T-helper 2 cell treated with Interferon-gamma antibody and Interleukin-4, amounts not matched to agents 100 ng/mL and 5 ng/mL, for 36 hours (primary cell): ENCODE measurements around the gene AMPH. TPM values are rescaled to one million over a fixed set of nuclear protein-coding genes. Genes with fewer than 3 reads are reported as not detected.
"Not testable (repeated sequence)": the region's sequence is repeated elsewhere in the genome, so short reads cannot be mapped to it uniquely, and the experiment has no call there.

ENCODE experiments used
- intact Hi-C: fragments of 100-400 bp; cut with micrococcal nuclease; formaldehyde crosslinking; loops from one replicate; pipeline ENCODE4 v1.15.1; 2023
- total RNA-seq: library from RNA; stranded (reverse); gene quantifications from 2 replicates; pipeline ENCODE4 v1.2.3, GENCODE V29; 2022

The AMPH gene
- total RNA-seq, 1 donor from 2014 or later = 0.30 TPM

DNA sequence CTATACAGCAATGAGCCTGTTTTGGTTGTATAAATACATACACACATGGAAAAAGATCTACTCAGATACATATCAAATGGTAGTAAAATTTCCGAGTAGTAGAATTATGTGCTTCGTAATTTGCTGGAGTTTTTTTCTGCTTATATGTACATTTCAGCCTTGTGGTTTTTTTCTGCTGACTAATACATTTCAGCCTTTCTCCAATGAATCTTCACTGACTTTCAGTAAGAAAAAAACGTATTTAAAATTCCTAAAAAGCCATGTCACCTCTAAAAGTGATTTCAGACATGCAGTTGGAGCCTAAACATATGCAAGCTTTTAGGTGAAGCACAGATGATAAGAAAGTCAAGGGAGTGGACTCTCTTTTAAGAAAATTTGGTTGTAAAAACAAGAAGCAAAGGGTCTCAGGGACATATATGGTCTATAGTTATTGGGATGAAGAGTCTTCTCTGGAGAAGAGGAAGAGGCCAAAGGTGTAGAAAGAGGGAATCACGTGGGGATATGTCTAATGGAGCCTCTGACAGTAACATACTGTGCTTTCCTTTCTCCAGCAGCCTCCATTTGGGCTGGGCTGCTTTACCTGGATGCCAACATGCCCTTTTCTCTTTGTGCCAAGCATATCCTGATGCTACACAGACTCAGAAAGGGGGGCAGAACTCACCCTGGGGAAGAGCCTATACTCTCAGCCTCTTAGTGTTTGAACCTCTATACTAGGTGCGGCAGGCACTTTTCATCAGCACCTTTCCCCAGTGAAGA, 2.4 kb downstream of the AMPH start:
- intact Hi-C loops = no loop called here

DNA sequence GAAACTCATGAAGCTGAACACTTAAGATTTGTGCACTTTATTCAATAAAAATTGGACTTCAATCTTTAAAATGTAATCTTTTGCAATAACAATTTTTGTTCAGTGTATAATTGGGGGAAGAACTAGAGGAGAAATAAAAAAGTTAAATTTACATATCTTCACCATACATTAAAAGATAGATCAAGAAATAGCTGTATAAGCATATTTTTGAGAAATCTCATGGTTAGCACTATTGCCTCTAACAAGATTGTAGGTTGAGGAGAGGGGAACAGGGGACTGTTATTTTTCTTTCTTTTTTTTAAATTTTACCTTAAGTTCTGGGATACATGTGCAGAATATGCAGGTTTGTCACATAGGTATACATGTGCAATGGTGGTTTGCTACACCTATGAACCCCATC, 5.3 kb downstream of the AMPH start:
- intact Hi-C loops = no loop called here

DNA sequence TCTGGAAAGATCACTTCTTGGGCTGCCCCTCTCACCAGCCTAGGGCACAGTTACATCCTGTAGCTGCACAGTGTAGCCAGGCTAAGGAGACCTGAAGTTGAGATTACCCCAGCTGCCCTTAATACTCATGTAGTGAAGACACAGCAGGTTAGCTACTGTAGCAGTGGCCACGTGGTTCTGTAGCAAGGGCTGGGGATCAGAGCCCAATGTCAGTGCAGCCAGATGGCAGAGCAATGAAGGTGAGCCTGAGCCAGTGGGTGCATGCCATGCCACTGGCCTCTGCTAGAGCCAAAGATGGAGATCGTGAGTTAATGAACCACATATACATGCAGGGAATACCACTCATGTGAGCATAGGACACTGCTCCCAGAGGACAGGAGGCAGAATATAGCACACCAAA, 15.5 kb downstream of the AMPH start:
- intact Hi-C loops = no loop called here

DNA sequence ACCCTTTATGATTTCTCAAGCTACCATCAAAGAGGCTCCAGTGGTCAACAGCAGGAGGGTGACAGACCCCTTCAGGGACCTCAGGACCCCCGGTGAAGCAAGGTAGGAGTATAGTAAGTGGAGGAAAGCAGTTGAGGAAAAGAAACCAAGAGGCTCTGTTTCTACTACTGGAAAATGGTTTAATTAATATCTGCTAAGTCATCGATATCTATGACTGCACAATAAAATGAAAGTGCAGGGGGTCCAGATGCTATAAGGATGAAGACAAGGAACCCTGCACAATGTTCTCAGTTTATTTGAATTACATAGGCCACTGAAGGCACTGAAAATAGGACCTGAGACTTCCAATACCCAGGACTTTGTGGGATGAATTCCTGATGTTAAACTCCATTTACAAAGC, 23.7 kb downstream of the AMPH start:
- intact Hi-C loops = no loop called here

DNA sequence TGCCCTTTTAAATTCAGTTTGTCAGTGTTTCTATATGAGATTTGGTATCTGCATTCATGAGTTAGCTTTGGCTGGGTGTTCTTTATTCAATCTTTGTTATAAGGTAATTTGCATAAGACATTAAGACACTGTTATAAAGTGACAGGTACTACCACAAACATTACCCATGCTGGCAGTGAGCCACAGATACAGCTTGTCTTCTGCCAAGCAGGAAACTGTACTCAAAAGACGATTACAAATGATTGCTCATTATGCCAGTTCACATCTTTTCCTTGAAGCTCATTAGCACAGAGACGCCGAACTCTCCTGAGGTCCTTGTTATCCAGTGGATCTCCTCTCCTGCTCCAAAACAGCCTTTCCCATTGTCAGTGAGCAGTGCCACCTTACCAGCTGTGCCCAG, 30.4 kb downstream of the AMPH start:
- intact Hi-C loops = no loop called here

DNA sequence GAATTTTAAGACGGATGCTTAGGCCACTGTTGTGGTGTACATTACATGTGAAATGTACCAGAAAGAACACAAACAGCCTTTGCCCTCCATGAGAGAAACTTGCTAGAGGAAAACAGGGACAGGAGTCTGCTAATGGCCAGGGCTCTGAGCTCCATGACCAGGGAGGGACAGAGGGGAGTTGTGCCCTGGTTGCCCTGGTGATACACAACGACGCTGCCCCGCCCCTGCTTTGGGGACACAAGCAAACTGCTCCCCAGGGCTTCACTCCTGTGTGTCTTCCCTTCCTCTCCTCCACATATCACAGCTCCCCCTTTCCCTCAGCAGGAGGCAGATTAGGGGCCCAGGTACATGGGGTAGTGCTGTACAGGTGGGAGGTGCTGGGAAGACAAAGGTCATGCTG, 36.2 kb downstream of the AMPH start:
- intact Hi-C loops = no loop called here

DNA sequence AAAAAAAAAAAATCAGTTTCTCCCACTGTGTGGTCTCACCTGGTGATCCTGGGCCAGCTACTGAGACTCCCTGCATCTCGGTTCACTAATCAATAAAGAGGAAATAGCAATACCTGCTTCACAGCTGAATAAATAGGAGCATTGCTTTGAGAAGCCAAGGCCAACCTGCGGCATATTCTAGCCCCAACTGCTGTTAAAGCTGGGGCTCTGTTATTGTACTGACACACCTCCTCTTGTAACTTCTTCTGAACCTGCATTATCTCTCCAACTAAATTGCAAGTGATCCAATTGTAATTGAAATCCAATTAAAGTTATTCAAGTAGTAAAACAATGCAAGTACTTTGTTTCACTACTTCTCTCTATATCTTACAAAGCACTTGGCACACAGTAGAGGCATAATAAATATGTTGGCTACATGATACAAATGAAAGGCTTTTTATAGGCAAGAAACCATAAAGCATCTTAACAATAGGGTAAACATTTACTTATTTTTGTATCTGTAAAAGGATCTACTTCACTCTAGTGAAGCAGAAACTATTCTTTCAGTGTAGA, 38.4 kb downstream of the AMPH start:
- intact Hi-C loops = no loop called here

DNA sequence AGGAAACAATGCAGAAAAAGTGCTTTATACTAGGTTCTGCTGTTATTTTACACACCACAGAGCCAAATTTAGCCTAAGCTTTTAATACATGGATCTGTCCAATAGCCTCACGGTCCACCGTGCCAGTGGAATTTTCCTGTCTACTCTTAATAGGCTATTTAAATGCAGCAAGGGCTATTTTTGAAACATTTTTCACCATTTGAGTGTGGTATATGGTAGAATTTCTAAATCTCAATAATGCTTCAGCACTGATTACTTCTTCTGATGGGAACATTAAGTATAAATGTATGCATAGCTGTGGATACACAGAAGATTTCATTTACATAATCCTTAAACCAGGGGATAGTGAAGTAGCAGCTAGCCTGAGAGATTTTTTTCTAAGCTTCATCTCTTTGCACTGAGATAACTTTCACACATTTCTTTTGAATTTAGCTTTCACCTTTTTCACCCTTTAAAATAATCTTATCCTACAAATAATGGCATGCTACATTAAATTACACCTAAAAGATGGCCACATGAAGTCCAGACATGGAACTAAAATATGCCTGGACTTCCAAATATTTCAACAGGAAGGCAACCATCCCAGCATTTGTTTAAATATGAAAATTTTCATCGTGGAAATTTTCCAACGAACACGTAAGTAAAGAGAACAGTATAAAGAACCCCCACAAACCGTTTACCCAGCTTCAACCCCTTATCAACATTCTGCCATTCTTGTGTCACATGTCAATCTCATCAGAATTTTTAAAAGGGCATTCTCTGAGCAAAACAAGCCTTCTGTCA, 45.4 kb downstream of the AMPH start:
- intact Hi-C loops = no loop called here

DNA sequence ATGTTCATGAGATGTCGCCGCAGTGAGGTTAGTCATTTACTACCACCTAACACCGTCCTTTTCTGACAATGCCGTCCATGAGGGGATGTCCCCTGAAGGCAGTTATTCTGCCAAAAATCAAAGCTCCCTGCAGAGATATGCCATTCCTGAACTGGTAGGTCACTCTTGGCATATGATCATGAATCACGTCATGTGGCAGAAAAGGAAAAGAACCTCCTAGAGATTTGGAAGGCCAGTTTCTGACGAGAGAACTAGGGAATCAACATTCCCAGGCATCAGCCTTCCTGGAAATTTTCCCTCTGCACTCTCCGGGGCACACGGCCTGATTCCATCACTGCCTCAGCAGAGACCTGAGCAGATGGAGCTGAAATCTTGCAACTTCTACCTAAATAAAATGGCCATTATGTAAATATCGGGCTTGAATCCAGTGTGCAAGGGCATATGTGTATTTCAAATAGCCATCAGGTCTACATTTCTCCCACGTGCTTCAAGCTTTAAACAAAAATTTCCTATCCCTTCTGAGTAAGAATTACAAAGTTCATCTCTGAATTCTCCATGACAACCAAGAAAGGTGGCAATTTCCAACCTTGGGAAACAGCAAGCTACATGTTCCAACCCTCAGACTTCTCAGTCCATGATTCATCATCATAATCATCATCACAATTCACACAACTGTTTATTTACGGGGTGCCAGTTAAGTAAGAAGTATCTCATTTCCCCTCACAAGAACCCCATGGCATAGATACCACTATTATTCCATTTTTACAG, 46.5 kb downstream of the AMPH start:
- intact Hi-C loops = no loop called here

DNA sequence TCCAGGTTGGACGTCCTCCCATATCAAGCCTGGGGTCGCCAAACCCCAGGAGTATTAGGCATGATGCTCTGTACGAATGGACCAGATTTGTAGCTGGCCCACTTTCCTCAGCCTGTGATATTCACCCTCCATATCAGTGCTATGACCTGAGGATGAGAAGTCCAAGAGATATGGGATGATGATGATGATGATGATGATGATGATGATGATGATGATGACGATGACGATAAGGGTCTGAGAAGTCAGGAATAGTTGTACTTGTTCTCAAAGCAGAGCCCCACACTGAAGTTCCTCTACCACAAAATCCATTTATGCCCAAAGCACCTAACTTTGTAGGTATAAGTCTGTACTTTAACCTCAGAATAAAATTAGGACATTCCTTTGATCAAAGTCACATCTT, 50.7 kb downstream of the AMPH start:
- intact Hi-C loops = no loop called here

DNA sequence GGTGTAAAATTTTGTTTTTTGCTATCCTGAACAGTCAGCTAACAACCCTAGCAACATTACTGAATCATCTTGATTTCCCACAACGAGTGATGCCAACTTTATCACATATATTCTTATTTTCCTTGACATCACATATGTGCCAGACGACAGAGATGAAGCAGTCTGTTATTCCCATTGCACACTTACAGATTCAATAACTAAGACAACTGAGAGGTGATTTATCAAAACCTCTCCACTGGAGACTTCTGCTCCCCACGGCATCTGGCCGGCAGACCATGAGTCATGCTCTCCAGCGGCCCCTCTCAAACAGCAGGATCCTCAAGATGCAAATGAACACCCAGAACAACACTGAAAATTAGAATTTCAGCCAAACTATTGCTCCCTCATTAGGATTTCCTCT, 57.1 kb downstream of the AMPH start:
- intact Hi-C loops = no loop called here

DNA sequence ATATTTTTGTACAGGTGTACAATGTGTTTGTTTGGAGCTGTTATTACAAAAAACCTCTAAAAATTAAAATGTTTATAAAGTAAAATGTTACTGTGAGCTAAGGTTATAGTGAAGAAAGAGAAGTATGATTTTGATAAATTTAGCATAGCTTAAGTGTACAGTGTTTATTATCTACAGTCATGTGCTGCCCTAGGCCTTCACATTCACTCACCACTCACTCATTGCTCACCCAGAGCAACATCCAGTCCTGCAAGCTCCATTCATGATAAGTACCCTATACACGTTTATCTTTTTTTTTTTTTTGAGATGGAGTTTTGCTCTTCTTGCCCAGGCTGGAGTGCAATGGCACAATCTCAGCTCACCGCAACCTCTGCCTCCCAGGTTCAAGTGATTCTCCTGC, 59.6 kb downstream of the AMPH start:
- intact Hi-C loops = not testable (repeated sequence)

DNA sequence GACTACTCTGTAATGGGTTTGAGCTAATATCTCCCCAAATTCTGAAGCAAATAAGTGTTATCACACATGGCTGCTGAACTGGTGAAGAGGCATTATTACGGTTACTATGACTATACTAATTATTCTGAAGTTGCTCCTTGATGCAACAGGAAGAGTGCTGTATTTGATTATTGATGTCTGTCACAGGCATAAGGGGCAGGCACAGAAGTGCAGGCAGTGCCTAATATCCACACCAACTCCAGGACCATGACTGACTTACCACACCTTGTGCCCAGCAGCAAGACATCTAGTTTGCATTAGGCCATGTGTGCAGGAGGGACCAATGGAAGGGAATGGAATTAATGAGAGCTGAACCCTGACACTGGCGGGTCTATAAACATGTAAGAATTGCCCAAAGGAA, 62.7 kb downstream of the AMPH start:
- intact Hi-C loops = no loop called here

DNA sequence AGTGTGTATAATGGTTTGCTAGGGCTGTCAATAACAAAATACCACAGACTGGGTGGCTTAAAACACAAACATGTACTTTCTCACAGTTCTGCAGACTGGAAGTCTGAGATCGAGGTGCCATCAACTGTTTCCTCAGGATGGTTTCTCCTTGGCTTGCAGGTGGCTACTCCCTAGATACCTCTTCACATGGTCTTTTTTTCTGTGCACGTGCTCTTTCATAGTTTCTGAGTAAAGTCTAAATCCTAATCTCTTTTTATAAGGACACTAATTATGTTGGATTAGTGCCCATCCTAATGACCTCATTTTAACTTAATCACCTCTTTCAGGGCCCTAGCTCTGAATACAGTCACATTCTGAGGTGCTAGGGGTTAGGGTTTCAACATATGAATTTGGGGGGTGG, 65.9 kb downstream of the AMPH start:
- intact Hi-C loops = no loop called here

DNA sequence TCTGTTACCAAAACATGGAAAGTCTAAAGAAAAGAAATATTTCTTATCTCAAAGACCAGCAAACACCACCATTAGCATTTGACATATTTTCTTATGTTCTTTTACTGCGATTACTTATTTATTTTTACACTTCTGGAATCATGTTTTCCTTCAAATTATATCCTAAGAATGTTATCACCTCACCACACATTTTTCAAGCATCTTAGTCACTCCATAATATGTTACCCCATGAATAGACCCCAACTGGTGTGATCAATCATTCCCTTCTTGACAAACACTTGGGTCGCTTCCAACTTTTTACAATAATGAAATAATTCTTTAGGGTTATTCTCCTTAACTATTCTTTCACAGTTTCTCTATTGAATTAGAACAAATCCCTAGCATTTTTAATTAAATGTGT, 67.4 kb downstream of the AMPH start:
- intact Hi-C loops = no loop called here

DNA sequence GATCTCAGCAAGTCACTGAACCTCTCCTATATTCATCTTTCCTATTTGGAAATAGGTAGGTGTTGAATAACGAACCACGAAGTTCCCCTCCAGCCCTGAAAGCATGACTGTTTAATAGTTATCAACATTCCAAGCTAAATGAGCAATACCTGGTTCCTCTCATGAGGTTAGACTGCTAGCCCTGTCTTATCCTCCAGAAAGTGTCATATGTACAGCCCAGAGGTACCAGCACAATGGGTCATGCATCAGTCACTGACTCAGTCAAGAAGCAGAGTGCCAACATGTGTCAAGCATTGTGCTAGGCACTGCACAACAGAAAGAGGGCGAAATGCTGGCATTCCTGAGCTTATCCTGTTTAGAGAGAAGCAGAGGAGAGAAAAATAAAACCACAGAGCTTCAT, 70.0 kb downstream of the AMPH start:
- intact Hi-C loops = no loop called here

DNA sequence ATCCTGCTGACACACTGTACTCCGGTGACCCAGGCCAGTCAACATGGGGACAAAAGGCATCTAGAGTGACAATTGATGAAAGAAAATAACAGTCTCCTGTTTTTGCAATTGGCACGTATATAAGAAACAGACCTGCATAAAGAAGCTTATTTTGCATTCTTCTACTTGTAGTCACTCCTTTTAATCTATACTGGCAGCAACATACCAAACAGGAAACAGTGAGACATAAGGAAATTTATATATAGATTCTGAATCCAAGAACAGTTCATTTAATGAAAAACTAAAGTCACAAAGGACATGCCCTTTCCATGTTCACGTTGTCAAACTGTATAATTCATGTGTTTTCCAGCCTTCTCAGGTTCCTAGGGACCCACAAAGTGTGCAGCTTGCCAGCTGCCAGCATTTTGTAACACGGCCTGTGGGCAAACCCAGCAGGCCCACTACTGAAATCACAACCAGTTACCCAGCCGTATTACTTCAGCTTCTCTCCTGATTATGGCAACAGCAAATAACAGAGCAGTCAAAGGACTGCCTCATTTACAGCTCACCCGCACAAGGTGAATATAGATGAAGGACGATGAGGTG, 72.3 kb downstream of the AMPH start:
- intact Hi-C loops = no loop called here

DNA sequence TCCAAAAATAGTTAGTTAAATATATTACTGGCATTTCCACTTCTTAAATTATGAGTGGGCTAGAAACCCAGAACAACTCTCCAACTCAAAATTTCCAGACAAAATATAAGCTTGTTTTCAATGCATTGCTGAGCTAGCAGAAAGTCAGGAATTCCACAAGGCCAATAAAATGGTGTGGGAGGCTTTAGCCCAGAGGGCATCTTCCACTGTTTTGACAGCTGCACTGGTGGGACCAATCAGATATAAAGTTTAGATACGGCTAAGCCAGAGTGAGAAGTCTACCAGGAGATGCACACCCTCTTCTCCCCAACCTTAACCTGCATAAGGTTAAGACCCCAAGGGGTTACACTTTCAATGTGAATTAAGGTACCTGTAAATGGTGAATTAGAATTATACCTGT, 76.6 kb downstream of the AMPH start:
- intact Hi-C loops = no loop called here

DNA sequence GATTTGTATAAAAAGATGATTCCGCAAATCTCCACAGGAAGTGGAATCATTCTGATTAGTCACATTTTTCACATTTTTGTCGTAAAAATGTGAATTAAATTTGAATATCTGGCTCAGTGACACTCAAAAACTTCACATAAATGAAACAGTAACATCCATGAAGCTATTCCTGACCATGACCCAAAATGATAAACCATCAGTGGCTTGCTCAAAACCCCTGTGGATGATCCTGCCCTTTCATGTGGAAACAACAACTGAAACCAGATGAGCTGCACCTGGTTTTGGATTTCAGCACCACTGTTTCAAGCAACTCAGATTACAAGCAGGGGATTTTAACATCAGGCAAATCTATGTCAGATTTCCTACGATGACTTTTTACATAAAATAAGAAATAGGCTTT, 80.3 kb downstream of the AMPH start:
- intact Hi-C loops = no loop called here

DNA sequence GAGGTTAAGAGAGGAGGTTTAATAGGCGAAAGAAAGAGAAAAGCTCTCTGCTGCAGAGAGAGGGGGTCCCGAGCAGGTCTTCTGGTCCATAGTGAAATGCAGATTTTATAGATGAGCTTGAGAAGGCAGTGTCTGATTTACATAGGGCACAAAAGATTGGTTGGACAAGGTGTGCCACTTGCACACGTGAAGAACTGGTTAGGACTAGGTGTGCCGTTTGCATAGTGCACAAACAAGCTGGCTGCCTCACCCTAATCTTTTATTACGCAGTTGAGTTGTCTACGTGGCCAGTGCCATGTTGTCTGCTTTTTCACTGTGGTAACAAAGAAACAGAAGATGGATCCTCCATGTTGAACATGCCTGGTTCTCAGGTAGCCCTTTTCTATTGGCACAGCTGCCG, 82.6 kb downstream of the AMPH start:
- intact Hi-C loops = no loop called here

DNA sequence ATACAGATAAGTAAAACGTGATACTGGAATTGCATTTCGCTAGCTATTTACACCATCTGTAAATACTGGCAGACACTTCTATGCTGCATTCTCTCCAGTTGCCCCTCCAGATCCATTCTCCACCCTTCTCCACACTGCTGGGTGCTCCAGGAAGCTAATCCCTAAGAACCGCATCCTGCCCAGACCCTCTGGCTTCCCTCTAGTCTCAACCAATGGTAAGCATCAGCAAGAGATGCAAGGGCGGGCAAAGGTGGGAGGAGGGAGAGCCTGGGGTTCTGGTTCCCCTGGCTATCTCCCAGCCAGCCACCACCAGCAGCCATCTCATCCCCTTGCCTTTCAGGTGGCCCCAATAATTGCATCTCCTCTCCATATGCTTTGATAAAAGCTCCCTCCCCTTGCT, 84.4 kb downstream of the AMPH start:
- intact Hi-C loops = no loop called here

DNA sequence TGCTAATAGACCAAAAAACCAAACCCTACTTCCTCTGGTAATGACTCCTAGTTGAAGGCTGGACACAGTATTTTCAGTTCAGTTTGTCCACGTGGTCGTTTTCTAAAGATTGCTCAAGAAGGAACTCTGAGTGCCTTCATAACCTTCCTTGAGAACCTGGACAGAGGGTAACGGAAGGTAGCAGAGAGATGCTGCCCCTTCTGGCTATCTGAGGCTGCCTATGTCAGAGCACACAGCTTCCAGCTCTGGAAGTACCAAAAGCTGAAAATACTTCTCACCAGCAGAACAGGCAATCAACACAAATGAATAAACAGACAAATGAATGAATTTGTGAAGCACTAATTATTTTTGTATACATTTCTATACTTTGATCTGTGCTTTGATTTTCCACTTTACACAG, 85.2 kb downstream of the AMPH start:
- intact Hi-C loops = no loop called here
